ENCODE data around the gene SDHB.

DNA sequence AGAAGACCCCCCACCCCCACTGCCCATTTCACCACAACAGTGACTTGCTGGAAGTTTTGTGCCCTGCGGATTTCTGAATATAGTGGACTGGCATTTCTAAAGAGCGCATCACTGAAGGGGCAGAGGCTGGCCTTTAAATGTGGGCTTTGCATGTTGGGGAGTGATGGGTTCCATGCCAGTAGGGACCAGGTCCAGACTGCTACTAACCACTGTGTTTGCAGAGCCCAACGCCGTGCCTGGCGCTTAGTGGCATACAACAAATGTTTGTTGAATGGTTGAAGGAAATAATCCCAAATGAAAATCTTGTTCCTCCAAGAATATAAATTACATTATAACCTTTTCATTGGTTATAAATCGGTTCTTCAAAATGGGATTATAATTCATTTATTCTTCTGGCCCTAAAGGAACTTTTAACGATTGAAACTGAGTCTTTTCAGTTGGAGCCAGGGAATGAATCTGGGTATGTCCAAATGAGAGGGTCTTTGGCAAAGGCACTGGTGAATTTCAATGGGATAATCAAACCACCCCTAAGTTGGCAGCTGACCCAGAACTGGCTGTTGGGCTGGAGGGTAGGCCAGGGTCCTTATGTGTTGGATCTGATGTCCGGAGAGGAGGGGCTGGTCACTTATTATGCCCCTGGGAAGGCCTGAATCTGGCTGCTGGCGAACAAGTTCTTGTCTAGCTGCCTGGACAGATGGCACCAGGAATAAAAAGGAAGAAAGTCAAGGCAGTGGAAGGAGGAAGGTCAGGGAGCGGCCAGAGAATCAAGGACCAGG is 13.8 kb upstream of the SDHB start:
- no peak for TF ChIP-seq POLR2A (IDR thresholded peaks at IDR 0.05)
- no peak for TF ChIP-seq CTCF (IDR thresholded peaks at IDR 0.05)
- no peak for TF ChIP-seq POLR2AphosphoS5 (IDR thresholded peaks at IDR 0.05)

All from breast epithelium (tissue), 3 donors.